ENCODE data around the gene RBM28.

The RBM28 gene

DNA sequence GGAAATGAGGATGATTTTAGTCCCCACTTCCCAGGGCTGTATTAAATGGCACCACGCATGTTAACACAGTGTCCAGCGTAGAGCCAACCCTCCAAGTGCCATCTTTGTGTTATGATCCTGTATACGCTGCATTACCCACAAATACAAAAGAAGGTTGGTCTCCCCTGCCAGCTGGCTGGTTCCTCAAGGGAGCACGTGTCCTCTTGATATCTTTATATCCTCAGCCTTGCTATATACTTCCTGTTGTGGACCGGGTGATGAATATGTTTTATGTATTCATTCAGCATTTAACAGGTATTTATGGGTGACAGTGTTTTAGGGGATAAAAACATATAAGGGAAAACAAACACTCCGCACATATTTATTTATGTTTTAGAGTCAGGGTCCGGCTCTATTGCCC lies 41.0 kb upstream of the RBM28 start:
- Histone ChIP-seq H3K9me3 (ENCODE audit: control insufficient read depth, insufficient read depth, low read length) (no peaks in the 10 kb centered on the region), H3K9ac (ENCODE audit: low read depth, low read length) (no peak overlapping the region), H3K36me3 (ENCODE audit: control insufficient read depth, insufficient read depth, low read length) (no peaks in the 10 kb centered on the region), H3K27me3 (ENCODE audit: control insufficient read depth, insufficient read depth, low read length) (peaks cover 30% of the 10 kb centered on the region), H3K4me3 (ENCODE audit: low read depth, low read length) (no peak overlapping the region), H3K4me1 (ENCODE audit: control insufficient read depth, insufficient read depth, low read length) (peaks cover 5% of the 10 kb centered on the region)

DNA sequence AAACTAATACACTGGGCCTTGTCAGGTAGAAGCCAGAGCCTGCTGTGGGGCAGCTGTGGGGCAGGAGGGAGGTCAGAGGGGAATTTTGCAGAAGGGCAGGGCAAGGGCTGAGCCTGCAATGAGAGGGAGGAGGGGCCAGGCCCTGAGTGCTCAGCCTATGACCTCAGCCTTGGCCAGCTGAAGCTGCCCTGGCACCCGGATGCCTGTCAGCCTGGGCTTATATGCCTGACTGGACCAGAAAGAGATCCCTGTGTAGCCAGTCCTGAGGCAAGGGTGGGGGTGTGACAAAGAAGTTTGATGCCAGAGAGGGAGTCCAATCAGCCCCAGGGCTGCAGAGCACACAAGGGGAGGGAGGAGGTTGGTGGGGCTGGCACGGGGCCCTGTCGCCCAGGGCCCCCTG lies 40.1 kb upstream of the RBM28 start:
- no peak overlapping the region for H3K9ac ChIP-seq (ENCODE audit: low read depth, low read length)
- no peaks in the 10 kb centered on the region for H3K9me3 ChIP-seq (ENCODE audit: control insufficient read depth, insufficient read depth, low read length)
- peaks cover 4% of the 10 kb centered on the region for H3K4me1 ChIP-seq (ENCODE audit: control insufficient read depth, insufficient read depth, low read length)
- peaks cover 26% of the 10 kb centered on the region for H3K27me3 ChIP-seq (ENCODE audit: control insufficient read depth, insufficient read depth, low read length)
- no peak overlapping the region for H3K4me3 ChIP-seq (ENCODE audit: low read depth, low read length)
- H3K36me3 ChIP-seq (ENCODE audit: control insufficient read depth, insufficient read depth, low read length), result no peaks in the 10 kb centered on the region

DNA sequence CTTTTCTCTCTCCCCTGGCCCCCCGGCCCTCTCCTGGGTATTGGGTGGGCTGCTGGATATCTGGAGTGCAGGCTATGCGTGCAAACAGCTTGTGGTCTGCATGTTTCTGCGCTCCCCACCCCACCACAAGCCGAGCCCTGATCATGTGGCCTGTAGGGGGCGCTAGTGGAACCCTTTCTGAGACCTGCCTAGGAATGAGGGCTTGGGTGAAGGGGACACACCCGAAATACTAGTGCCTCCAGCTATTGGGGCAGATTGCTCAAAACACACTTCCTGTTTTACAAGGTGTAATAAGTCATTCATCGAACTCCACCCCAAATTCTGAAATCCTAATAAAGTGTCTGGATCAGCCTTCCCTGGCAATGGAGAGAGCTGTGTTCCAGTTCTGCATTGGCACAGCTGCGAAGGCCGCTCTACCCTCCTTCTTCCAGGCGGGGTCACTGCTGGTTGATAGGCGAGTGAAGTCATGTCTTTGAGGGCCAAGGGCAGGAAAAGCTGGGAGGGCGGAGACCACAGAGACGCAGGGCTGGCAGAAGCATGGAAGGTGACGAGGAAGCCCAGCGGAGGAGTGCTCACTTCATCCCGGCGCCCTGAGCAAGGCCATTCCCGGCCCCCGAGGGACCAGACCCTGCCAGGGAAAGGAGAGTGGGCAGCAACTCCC lies 37.6 kb upstream of the RBM28 start:
- Histone ChIP-seq H3K36me3 (ENCODE audit: control insufficient read depth, insufficient read depth, low read length) (no peaks in the 10 kb centered on the region), H3K4me1 (ENCODE audit: control insufficient read depth, insufficient read depth, low read length) (no peaks in the 10 kb centered on the region), H3K9ac (ENCODE audit: low read depth, low read length) (no peak overlapping the region), H3K9me3 (ENCODE audit: control insufficient read depth, insufficient read depth, low read length) (no peaks in the 10 kb centered on the region), H3K4me3 (ENCODE audit: low read depth, low read length) (no peak overlapping the region), H3K27me3 (ENCODE audit: control insufficient read depth, insufficient read depth, low read length) (peaks cover 4% of the 10 kb centered on the region)

DNA sequence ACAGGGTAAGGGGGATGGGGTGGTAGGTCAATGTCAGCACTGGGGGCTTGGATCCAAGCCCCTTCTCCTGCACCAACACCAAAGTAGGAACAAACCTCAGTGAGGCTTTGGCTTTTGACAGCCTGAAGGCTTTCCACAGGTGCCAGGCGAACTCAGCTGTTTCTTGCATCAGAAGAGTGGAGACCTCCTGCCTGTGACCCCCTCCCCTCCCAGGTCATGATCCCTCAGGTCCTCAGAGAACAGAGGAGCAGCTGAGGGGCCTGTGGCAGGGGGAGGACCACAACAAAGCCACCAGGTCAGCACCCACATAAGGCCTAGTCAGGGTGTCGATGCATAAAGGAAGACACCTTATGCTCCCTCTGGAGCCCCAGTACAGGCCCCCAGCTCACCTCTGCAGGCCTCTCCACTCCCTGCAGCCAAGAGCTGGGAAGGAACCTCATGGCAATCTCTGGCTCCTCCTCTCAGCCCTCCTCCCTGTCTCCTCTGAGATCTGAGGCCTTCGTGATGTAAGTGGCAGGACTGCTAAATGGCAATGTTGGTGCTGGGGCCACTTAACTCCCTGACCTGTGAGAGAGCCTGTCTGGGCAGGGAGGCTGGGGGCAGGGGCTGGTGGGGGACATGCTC lies 36.9 kb upstream of the RBM28 start:
- Histone ChIP-seq H3K9ac (ENCODE audit: low read depth, low read length) (no peak overlapping the region), H3K9me3 (ENCODE audit: control insufficient read depth, insufficient read depth, low read length) (no peaks in the 10 kb centered on the region), H3K4me3 (ENCODE audit: low read depth, low read length) (no peak overlapping the region), H3K4me1 (ENCODE audit: control insufficient read depth, insufficient read depth, low read length) (no peaks in the 10 kb centered on the region), H3K27me3 (ENCODE audit: control insufficient read depth, insufficient read depth, low read length) (peaks cover 4% of the 10 kb centered on the region), H3K36me3 (ENCODE audit: control insufficient read depth, insufficient read depth, low read length) (no peaks in the 10 kb centered on the region)

DNA sequence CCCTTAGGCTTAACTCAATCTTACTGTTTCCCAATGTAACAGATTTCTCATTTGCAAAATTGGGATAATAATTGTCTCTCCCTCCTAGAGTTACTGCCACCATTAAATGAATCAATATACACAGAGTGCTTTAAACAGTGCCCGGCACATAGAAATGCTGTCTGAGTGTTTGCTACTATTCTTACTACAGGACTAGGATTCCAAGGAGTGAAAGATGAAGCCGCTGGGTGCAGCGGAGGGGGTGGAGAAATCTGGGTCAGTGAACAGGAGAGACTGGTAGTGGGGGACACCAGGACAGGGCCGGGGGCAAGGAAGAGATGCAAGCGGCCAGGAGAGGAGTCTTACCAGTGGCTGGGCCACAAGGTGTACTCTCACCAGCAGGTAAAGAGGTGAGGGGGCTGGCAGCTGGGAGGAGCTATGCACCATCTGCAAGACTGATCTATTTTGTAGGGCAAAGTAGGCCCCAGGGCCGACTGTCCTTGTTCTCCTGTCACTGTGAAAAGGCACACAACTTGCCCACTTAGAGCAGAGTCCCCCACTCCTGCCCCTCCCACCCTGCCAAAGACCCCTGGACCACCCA lies 36.3 kb upstream of the RBM28 start:
- Histone ChIP-seq H3K9ac (ENCODE audit: low read depth, low read length) (no peak overlapping the region), H3K4me3 (ENCODE audit: low read depth, low read length) (no peak overlapping the region), H3K9me3 (ENCODE audit: control insufficient read depth, insufficient read depth, low read length) (no peaks in the 10 kb centered on the region), H3K27me3 (ENCODE audit: control insufficient read depth, insufficient read depth, low read length) (peaks cover 4% of the 10 kb centered on the region), H3K4me1 (ENCODE audit: control insufficient read depth, insufficient read depth, low read length) (no peaks in the 10 kb centered on the region), H3K36me3 (ENCODE audit: control insufficient read depth, insufficient read depth, low read length) (no peaks in the 10 kb centered on the region)

DNA sequence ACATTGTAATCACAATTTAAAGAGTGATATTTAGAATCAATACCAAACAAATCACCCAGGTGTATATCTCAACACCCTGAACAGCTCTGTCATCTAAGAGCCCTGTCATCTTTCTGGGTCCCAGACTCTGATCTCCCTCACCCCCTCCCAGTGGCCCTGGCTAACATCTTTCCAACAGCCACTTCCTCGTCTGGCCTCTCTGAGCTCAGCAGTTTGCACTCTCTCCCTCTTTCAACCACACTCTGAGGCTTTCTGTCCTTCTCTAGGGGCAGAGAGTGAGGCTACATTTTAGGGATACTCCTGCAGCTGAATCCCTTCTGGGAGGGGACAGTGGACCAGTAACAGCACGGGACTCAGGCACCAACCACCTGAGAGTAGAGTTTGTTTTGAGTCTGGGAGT lies 34.9 kb upstream of the RBM28 start:
- no peak overlapping the region for H3K9ac ChIP-seq (ENCODE audit: low read depth, low read length)
- H3K9me3 ChIP-seq (ENCODE audit: control insufficient read depth, insufficient read depth, low read length), result no peaks in the 10 kb centered on the region
- H3K4me1 ChIP-seq (ENCODE audit: control insufficient read depth, insufficient read depth, low read length), result no peaks in the 10 kb centered on the region
- peaks cover 6% of the 10 kb centered on the region for H3K27me3 ChIP-seq (ENCODE audit: control insufficient read depth, insufficient read depth, low read length)
- H3K36me3 ChIP-seq (ENCODE audit: control insufficient read depth, insufficient read depth, low read length), result no peaks in the 10 kb centered on the region
- H3K4me3 ChIP-seq (ENCODE audit: low read depth, low read length), result no peak overlapping the region

DNA sequence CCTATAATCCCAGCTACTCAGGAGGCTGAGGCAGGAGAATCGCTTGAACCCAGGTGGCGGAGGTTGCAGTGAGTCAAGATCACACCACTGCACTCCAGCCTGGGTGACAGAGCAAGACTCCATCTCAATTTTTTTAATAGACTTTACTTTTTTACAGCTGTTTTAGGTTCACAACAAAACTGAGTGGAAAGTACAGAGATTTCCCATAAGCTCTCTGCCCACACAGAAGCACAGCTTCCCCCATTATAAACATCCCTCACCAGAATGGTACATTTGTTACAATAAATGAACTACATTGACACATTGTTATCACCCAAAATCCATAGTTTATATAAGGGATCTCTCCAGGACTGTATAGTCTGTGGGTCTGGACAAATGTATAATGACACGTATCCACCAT lies 32.4 kb upstream of the RBM28 start:
- Histone ChIP-seq H3K9me3 (ENCODE audit: control insufficient read depth, insufficient read depth, low read length) (no peaks in the 10 kb centered on the region), H3K4me1 (ENCODE audit: control insufficient read depth, insufficient read depth, low read length) (no peaks in the 10 kb centered on the region), H3K9ac (ENCODE audit: low read depth, low read length) (no peak overlapping the region), H3K4me3 (ENCODE audit: low read depth, low read length) (no peak overlapping the region), H3K27me3 (ENCODE audit: control insufficient read depth, insufficient read depth, low read length) (peaks cover 6% of the 10 kb centered on the region), H3K36me3 (ENCODE audit: control insufficient read depth, insufficient read depth, low read length) (no peaks in the 10 kb centered on the region)

DNA sequence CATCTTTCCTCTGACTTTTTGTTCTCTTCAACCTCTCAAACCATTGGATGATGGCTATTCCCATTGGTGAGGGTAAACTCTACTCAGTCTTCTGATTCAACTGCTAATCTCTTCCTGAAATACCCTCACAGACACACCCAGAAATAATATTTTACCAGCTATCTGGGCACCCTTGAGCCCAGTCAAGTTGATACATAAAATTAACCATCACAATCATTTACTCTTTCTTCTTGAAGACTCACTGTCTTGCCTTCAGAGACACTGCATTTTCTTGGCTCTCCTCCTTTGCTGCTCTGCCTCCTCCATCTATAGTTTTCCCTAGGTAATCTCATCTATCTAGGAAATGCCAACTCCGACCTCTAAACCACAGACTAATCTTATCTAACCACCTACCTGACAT lies 30.3 kb upstream of the RBM28 start:
- Histone ChIP-seq H3K36me3 (ENCODE audit: control insufficient read depth, insufficient read depth, low read length) (no peaks in the 10 kb centered on the region), H3K9me3 (ENCODE audit: control insufficient read depth, insufficient read depth, low read length) (no peaks in the 10 kb centered on the region), H3K27me3 (ENCODE audit: control insufficient read depth, insufficient read depth, low read length) (peaks cover 6% of the 10 kb centered on the region), H3K9ac (ENCODE audit: low read depth, low read length) (no peak overlapping the region), H3K4me3 (ENCODE audit: low read depth, low read length) (no peak overlapping the region), H3K4me1 (ENCODE audit: control insufficient read depth, insufficient read depth, low read length) (no peaks in the 10 kb centered on the region)

DNA sequence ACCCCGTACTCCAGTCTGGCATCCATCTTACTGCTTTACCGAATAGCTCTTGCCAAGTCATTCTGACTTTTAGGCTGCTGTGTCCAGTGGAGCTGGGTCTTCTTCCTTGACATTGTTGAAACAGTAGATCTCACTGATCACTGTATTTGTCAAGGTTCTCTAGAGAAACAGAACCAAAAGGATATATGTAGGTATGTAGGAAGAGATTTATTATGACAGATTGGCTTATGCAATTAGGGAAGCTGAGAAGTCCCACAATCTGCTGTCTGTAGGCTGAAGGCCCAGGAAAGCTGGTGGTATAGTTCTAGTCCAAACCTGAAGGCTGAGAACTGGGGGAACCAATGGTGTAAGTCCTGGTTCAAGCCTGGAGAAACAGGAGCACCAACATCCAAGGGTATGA lies 29.9 kb upstream of the RBM28 start:
- H3K27me3 ChIP-seq (ENCODE audit: control insufficient read depth, insufficient read depth, low read length), result peaks cover 6% of the 10 kb centered on the region
- no peak overlapping the region for H3K9ac ChIP-seq (ENCODE audit: low read depth, low read length)
- no peak overlapping the region for H3K4me3 ChIP-seq (ENCODE audit: low read depth, low read length)
- H3K4me1 ChIP-seq (ENCODE audit: control insufficient read depth, insufficient read depth, low read length), result no peaks in the 10 kb centered on the region
- H3K9me3 ChIP-seq (ENCODE audit: control insufficient read depth, insufficient read depth, low read length), result no peaks in the 10 kb centered on the region
- H3K36me3 ChIP-seq (ENCODE audit: control insufficient read depth, insufficient read depth, low read length), result no peaks in the 10 kb centered on the region

DNA sequence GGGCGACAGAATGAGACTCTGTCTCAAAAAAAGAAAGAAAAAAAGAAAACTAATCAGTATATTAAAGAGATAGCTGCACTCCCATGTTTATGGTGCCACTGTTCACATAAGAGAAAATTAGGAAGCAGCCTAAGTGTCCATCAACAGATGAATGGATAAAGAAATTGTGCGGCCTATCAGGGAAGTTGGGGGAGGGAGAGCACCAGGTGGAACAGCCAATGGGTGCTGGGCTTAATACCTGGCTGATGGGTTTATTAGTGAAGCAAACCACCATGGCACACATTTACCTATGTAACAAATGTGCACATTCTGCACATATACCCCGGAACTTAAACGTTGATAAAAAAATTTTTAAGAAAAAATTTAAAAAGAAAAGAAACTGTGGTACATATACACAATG lies 26.8 kb upstream of the RBM28 start:
- H3K9ac ChIP-seq (ENCODE audit: low read depth, low read length), result no peak overlapping the region
- H3K4me3 ChIP-seq (ENCODE audit: low read depth, low read length), result no peak overlapping the region
- no peaks in the 10 kb centered on the region for H3K9me3 ChIP-seq (ENCODE audit: control insufficient read depth, insufficient read depth, low read length)
- H3K27me3 ChIP-seq (ENCODE audit: control insufficient read depth, insufficient read depth, low read length), result peaks cover 30% of the 10 kb centered on the region
- H3K36me3 ChIP-seq (ENCODE audit: control insufficient read depth, insufficient read depth, low read length), result no peaks in the 10 kb centered on the region
- no peaks in the 10 kb centered on the region for H3K4me1 ChIP-seq (ENCODE audit: control insufficient read depth, insufficient read depth, low read length)

DNA sequence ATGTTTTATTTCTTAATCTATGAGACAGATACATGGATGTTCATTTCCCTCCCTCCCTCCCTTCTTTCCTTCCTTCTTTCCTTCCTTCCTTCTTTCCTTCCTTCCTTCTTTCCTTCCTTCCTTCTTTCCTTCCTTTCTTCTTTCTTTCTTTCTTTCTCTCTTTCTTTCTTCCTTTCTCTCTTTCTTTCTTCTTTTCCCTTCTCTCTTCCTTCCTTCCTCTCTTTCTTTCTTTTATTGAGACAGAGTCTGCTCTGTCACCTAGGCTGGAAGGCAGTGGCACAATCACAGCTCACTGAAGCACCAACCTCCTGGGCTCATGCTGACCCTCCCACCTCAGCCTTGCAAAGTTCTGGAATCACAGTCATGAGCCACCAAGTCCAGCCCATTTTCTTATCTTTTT lies 23.3 kb upstream of the RBM28 start:
- Histone ChIP-seq H3K9ac (ENCODE audit: low read depth, low read length) (no peak overlapping the region), H3K4me3 (ENCODE audit: low read depth, low read length) (no peak overlapping the region), H3K36me3 (ENCODE audit: control insufficient read depth, insufficient read depth, low read length) (no peaks in the 10 kb centered on the region), H3K9me3 (ENCODE audit: control insufficient read depth, insufficient read depth, low read length) (no peaks in the 10 kb centered on the region), H3K4me1 (ENCODE audit: control insufficient read depth, insufficient read depth, low read length) (no peaks in the 10 kb centered on the region), H3K27me3 (ENCODE audit: control insufficient read depth, insufficient read depth, low read length) (peaks cover 58% of the 10 kb centered on the region)

DNA sequence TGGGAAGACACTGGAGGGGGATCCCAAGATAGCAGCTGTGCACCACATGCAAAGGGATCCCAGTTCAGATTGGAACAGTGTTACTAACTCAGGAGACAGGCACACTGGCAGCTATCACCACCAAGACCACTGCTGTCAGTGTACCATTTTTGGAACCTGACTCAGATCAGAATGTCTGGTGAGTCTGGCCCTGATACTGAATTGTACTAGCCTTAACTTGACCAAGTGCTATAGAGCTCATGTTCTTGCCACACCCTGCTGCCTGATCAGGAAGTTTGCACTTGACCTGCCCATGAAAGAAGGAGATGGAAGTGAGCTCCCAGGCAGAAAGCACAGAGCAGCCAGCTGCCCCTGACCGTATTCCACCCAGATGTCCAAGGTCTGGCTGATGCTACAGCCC lies 22.6 kb upstream of the RBM28 start:
- Histone ChIP-seq H3K4me3 (ENCODE audit: low read depth, low read length) (no peak overlapping the region), H3K9ac (ENCODE audit: low read depth, low read length) (no peak overlapping the region), H3K36me3 (ENCODE audit: control insufficient read depth, insufficient read depth, low read length) (no peaks in the 10 kb centered on the region), H3K9me3 (ENCODE audit: control insufficient read depth, insufficient read depth, low read length) (no peaks in the 10 kb centered on the region), H3K27me3 (ENCODE audit: control insufficient read depth, insufficient read depth, low read length) (peaks cover 63% of the 10 kb centered on the region), H3K4me1 (ENCODE audit: control insufficient read depth, insufficient read depth, low read length) (no peaks in the 10 kb centered on the region)

All from iPS-15b (cell line).